SK-N-MC (cell line): Measurements from ENCODE around the gene GET4.

Experiments
- EZH2 ChIP-seq: fragments of 200-600 bp; sonication (generic); IDR thresholded peaks from one replicate; pipeline ENCODE4 v1.6.1; 2017; ENCODE audit warnings: antibody characterized with exemption
- POLR2AphosphoS5 ChIP-seq: IDR thresholded peaks from 2 replicates; pipeline ENCODE4 v1.6.1; 2012; ENCODE audit warnings: mild to moderate bottlenecking, low read depth, low read length, borderline replicate concordance

DNA sequence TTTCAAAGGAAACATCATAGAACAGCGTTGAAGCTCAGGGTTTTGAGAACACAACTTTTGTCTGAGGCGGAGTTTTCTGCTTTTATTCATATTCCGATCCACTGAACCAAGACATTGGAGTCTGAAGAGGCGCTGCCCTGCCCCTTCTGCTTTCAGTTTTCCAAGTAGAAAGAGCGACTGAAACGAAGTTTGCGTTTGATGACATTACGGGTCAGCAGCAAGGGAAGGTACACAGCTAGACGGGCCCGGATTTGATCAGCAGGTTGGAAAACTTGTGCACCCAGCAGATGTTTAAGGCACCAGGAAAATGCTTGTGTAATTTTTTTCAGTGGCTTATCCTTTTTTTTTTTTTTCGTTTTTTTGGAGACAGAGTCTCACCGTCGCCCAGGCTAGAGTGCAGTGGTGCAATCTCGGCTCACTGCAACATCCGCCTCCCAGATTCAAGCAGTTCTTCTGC lies 43.4 kb upstream of the GET4 start:
- TF ChIP-seq POLR2AphosphoS5 (no peak), EZH2 (no peak)
